Panc1 (cell line): ENCODE results near the gene GCK. TPM values are rescaled to one million over a fixed set of nuclear protein-coding genes. Genes with fewer than 3 reads are reported as not detected.

Experiments
- ATAC-seq: fragments of 200-7000 bp; cut with Tn5 transposase; 2 replicates; pipeline ENCODE4 v1.9.1; 2020; ENCODE audit warnings: mild to moderate bottlenecking, moderate library complexity
- BruUV-seq: library from RNA; stranded (reverse); fragments of 400-500 nt; replicated peaks from 2 replicates; lab custom pipeline; 2021; lab: Mats Ljungman, UMichigan
- CTCF ChIA-PET: fragments of 300-600 bp; sonication (Branson Sonifier 250); formaldehyde crosslinking; loops from one replicate; lab custom pipeline; 2022; ENCODE audit warnings: antibody characterized with exemption; lab: Charles Lee
- POLR2A ChIA-PET: fragments of 300-600 bp; sonication (Branson Sonifier 250); formaldehyde crosslinking; loops from one replicate; lab custom pipeline; 2022; ENCODE audit warnings: antibody characterized with exemption; lab: Charles Lee
- DNase-seq: peaks from one replicate; pipeline ENCODE4 v3.0.0-alpha.2; 2010; ENCODE audit warnings: low read depth, low spot score
- H3K27ac ChIP-seq: 2 replicates; pipeline ENCODE4 v1.5.1; 2011; ENCODE audit warnings: mild to moderate bottlenecking, low read length, inconsistent platforms
- H3K27me3 ChIP-seq: fragments of 200-500 bp; sonication (Bioruptor generic); 2 replicates; pipeline ENCODE4 v1.6.0; 2014; ENCODE audit warnings: low read length, inconsistent platforms; ENCODE audit not compliant: control insufficient read depth, insufficient read depth
- H3K36me3 ChIP-seq: fragments of 200-500 bp; sonication (Bioruptor generic); 2 replicates; pipeline ENCODE4 v1.5.1; 2014; ENCODE audit warnings: inconsistent platforms, mild to moderate bottlenecking, low read length, moderate library complexity; ENCODE audit not compliant: control insufficient read depth, insufficient read depth
- H3K4me1 ChIP-seq: 2 replicates; pipeline ENCODE4 v1.5.1; 2011; ENCODE audit warnings: inconsistent platforms, mild to moderate bottlenecking, low read length, moderate library complexity; ENCODE audit not compliant: control insufficient read depth, insufficient read depth
- H3K4me3 ChIP-seq, 2 experiments: 2 replicates each; pipeline ENCODE4 v1.5.1; 2011 to 2012; ENCODE audit warnings: low read depth in 2 of 2, low read length in 2 of 2, mild to moderate bottlenecking in 2 of 2, inconsistent platforms in 1 of 2, moderate library complexity in 1 of 2
- H3K9me3 ChIP-seq: fragments of 200-500 bp; sonication (Bioruptor generic); 2 replicates; pipeline ENCODE4 v1.5.1; 2014; ENCODE audit warnings: low read depth, mild to moderate bottlenecking, inconsistent platforms, low read length, moderate library complexity; ENCODE audit not compliant: control insufficient read depth, insufficient read depth
- POLR2AphosphoS5 ChIP-seq: IDR thresholded peaks from 2 replicates; pipeline ENCODE4 v1.6.1; 2012; ENCODE audit warnings: mild to moderate bottlenecking, low read depth, low read length, moderate library complexity
- SIN3A ChIP-seq: IDR thresholded peaks from 2 replicates; pipeline ENCODE4 v1.6.1; 2012; ENCODE audit warnings: low read depth, mild to moderate bottlenecking, low read length, moderate library complexity, borderline replicate concordance; ENCODE audit not compliant: insufficient read depth
- TCF7L2 ChIP-seq: IDR thresholded peaks from 2 replicates; pipeline ENCODE4 v1.6.1; 2011; ENCODE audit warnings: mild to moderate bottlenecking, low read depth, low read length, inconsistent platforms
- in situ Hi-C: cut with HindIII; loops from 2 replicates; pipeline ENCODE4 v1.10.0; 2016; ENCODE audit warnings: low sequenced_read_pairs, low pct_unique_long_range_greater_than_20kb
- intact Hi-C: fragments of 100-400 bp; cut with micrococcal nuclease; formaldehyde crosslinking; loops from one replicate; pipeline ENCODE4 v1.10.0; 2022; ENCODE audit not compliant: unreplicated experiment
- total RNA-seq: library from RNA; stranded (reverse); gene quantifications from one replicate; pipeline ENCODE4 v1.2.1, GENCODE V29; 2021; ENCODE audit not compliant: unreplicated experiment
- TF ChIP-seq, protein P1 (sequence below), 2 experiments: IDR thresholded peaks; 2 replicates each; pipeline ENCODE4 v1.6.1; 2011 to 2012; ENCODE audit warnings: low read depth in 2 of 2, control low read depth in 1 of 2, low read length in 1 of 2, mild to moderate bottlenecking in 1 of 2, moderate library complexity in 1 of 2; ENCODE audit not compliant: insufficient read depth in 1 of 2
- TF ChIP-seq, protein P2 (sequence below): fragments of 450-650 bp; IDR thresholded peaks from 2 replicates; pipeline ENCODE4 v1.5.1; 2017; ENCODE audit warnings: mild to moderate bottlenecking

The GCK gene
- total RNA-seq, 1 experiment from 2014 or later, result 0.36 TPM

DNA sequence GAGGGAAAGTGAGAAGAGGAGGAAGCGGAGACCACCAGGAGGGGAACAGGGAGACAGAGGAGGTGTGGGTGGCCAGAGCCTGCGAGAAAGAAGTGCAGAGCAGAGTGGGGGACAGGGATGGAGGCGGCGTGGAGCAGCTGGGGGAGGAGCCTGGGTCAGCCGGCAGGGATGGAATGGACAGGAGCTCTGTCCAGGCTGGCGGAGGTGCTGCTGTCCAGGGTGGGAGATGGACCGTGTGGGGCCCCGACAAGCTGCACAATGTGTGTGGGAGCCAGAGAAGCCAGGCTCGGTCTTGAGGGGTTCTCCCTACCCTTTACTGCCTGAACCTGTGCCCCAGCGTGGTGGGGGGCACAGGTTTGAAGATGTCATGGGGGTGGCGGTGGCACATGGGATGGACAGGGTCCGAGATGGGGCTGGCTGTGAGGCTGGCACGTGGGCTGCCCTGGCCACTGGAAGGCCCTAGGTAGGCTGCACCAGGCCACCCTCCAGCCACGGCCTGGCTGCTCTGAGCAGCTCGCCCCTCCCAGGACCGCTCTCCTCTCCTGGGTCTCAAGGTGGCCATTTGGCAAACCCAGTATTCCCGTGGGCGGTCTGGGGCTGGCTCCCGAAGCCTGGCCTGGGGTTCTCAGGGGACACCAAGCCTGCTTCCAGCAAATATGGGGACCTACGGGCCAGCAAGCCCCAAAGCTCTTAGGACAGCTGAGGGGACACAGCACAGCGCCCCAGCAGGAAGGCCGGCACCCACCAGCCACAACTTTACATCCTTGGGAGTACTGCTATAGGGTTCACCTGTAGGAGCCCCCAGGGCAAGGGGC, 43.9 kb upstream of the GCK start:
- no peaks in the 10 kb centered on the region for H3K9me3 ChIP-seq
- no peaks in the 10 kb centered on the region for H3K4me1 ChIP-seq
- ChIA-PET CTCF (interaction anchor here (0.6 kb wide), 1 partner anchor 43 kb away, joined by 3 read pairs; no protein-coding TSS in a partner anchor), POLR2A (no interaction called here)
- H3K27ac ChIP-seq, result no peak overlapping the region
- no peaks in the 10 kb centered on the region for H3K36me3 ChIP-seq
- no peak for DNase-seq
- no peaks in the 10 kb centered on the region for H3K27me3 ChIP-seq
- intact Hi-C loops (no loop called here), in situ Hi-C loops (no loop called here)
- no TSS peak for BruUV-seq
- TF ChIP-seq POLR2AphosphoS5 (no peak), TCF7L2 (no peak)
- TF ChIP-seq, protein P1, sequence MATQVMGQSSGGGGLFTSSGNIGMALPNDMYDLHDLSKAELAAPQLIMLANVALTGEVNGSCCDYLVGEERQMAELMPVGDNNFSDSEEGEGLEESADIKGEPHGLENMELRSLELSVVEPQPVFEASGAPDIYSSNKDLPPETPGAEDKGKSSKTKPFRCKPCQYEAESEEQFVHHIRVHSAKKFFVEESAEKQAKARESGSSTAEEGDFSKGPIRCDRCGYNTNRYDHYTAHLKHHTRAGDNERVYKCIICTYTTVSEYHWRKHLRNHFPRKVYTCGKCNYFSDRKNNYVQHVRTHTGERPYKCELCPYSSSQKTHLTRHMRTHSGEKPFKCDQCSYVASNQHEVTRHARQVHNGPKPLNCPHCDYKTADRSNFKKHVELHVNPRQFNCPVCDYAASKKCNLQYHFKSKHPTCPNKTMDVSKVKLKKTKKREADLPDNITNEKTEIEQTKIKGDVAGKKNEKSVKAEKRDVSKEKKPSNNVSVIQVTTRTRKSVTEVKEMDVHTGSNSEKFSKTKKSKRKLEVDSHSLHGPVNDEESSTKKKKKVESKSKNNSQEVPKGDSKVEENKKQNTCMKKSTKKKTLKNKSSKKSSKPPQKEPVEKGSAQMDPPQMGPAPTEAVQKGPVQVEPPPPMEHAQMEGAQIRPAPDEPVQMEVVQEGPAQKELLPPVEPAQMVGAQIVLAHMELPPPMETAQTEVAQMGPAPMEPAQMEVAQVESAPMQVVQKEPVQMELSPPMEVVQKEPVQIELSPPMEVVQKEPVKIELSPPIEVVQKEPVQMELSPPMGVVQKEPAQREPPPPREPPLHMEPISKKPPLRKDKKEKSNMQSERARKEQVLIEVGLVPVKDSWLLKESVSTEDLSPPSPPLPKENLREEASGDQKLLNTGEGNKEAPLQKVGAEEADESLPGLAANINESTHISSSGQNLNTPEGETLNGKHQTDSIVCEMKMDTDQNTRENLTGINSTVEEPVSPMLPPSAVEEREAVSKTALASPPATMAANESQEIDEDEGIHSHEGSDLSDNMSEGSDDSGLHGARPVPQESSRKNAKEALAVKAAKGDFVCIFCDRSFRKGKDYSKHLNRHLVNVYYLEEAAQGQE (IDR thresholded peaks at IDR 0.05; ENCODE audit: insufficient read depth in 1 of 2, low read depth in 2 of 2, low read length in 1 of 2), result peak in 1 of 2 experiments; percentile 50; a peak in 1 of 4 replicates
- ATAC-seq, result no peak
- no peak overlapping the region for H3K4me3 ChIP-seq

DNA sequence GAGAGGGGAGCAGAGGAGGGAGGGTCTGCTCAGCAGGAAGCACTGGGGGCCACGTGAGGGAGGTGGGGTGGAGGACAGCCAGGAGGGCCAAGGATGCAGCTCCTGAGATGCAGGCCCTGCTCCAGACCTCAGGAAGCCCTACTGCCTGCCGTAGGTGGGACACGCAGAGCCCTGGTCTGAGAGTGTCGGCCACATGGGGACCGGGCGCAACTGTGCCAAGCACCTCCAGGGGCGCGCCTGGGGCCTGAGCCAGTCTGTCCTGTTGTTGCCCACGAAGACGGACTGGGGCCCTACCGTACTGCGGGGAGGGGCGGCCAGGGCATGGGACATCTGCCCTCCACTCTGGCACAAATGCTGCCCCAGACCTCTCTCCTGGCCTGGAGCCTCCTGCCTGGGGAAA, 43.2 kb upstream of the GCK start:
- H3K27me3 ChIP-seq, result no peaks in the 10 kb centered on the region
- in situ Hi-C loops, result no loop called here
- ChIA-PET POLR2A (no interaction called here), CTCF (interaction anchor here (0.6 kb wide), 1 partner anchor 44 kb away, joined by 3 read pairs; no protein-coding TSS in a partner anchor)
- no peak overlapping the region for H3K27ac ChIP-seq
- no peaks in the 10 kb centered on the region for H3K36me3 ChIP-seq
- ATAC-seq, result no peak
- BruUV-seq, result no TSS peak
- TF ChIP-seq, protein P2, sequence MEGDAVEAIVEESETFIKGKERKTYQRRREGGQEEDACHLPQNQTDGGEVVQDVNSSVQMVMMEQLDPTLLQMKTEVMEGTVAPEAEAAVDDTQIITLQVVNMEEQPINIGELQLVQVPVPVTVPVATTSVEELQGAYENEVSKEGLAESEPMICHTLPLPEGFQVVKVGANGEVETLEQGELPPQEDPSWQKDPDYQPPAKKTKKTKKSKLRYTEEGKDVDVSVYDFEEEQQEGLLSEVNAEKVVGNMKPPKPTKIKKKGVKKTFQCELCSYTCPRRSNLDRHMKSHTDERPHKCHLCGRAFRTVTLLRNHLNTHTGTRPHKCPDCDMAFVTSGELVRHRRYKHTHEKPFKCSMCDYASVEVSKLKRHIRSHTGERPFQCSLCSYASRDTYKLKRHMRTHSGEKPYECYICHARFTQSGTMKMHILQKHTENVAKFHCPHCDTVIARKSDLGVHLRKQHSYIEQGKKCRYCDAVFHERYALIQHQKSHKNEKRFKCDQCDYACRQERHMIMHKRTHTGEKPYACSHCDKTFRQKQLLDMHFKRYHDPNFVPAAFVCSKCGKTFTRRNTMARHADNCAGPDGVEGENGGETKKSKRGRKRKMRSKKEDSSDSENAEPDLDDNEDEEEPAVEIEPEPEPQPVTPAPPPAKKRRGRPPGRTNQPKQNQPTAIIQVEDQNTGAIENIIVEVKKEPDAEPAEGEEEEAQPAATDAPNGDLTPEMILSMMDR, result no peak
- TF ChIP-seq SIN3A (no peak), TCF7L2 (no peak), POLR2AphosphoS5 (no peak)
- TF ChIP-seq, protein P1 (IDR thresholded peaks at IDR 0.05; ENCODE audit: insufficient read depth in 1 of 2, low read depth in 2 of 2, low read length in 1 of 2), result no peak
- intact Hi-C loops, result no loop called here
- no peaks in the 10 kb centered on the region for H3K9me3 ChIP-seq
- no peak overlapping the region for H3K4me3 ChIP-seq
- DNase-seq, result no peak
- H3K4me1 ChIP-seq, result no peaks in the 10 kb centered on the region
